ENCODE measurements around the gene IGFBP5. TPM values are rescaled to one million over a fixed set of nuclear protein-coding genes. Genes with fewer than 3 reads are reported as not detected.

Gene IGFBP5
- total and polyA plus RNA-seq, 2 of the 8 experiments (the other 6 are each of a cell fraction or from before 2014, with no cell fraction given) = 2.2 to 2.5 TPM

DNA sequence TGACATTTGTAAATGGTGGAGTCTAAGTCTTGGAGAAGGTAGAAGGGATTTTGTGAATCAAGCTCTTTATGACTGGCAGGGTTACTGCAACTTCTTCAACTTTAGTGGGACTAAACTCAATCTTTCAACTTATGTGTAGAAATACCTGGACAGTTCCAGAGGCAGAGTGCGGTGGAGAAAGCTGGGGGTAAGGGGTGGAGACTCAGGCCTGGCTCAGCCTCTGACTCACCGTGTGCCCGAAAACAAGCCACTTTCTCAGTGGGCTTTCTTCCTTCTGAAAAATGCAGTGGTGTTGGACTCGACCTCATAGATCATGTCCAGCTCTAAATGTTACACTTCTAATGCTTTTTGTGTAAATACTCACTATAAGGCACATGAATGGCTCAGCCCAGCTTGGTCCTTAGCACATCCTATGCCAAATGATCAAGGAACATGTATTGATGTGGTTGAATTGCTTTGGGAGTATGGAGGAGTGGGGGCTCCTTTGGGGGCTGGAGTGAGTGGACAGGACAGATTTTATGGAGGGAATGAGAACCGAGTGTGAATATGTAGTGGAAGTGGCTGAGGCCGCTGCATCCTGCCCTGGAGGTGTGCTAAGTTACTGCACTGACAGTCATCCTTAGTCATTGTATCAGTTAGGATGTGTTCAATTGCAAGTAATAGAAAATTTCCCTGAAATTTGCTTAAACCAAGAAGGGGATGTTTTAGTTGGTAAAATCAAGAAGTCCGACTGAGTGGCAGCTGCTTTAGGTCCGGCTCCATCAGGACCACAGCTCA, 32.2 kb upstream of the IGFBP5 start:
- Histone ChIP-seq H3K23ac (ENCODE audit: insufficient read length) (no peak overlapping the region), H2BK15ac (ENCODE audit: low read length) (no peak overlapping the region), H2BK12ac (ENCODE audit: low read depth, low read length) (no peak overlapping the region), H3K27me3 (replicated peaks in 1 of 4; ENCODE audit: control insufficient read depth in 3 of 4, extremely low read depth in 1 of 4, insufficient read depth in 3 of 4, low read length in 3 of 4) (no peaks in the 10 kb centered on the region), H3K27ac (ENCODE audit: low read depth, low read length) (no peak overlapping the region), H3K4ac (replicated peaks; ENCODE audit: insufficient read length, low read depth, low read length) (no peak overlapping the region), H4K91ac (replicated peaks; ENCODE audit: insufficient read length, low read length) (no peak overlapping the region), H3K79me1 (ENCODE audit: low read depth, low read length) (no peaks in the 10 kb centered on the region), H3K79me2 (ENCODE audit: control insufficient read depth in 1 of 2, insufficient read depth in 2 of 2, low read length in 2 of 2) (no peaks in the 10 kb centered on the region), H3K36me3 (ENCODE audit: control insufficient read depth in 2 of 4, insufficient read depth in 4 of 4, low read length in 3 of 4) (no peaks in the 10 kb centered on the region), H4K5ac (ENCODE audit: insufficient read length, low read depth, low read length) (no peak overlapping the region), H2BK5ac (ENCODE audit: low read depth, low read length) (no peak overlapping the region), H4K20me1 (replicated peaks in 1 of 2; ENCODE audit: control insufficient read depth in 1 of 2, insufficient read depth in 2 of 2, low read length in 2 of 2) (no peaks in the 10 kb centered on the region), H3K4me3 (ENCODE audit: extremely low read depth in 1 of 4, insufficient read depth in 2 of 4, low read depth in 3 of 4, low read length in 4 of 4) (no peak overlapping the region), H3K14ac (ENCODE audit: insufficient read length) (no peak overlapping the region), H2BK120ac (replicated peaks; ENCODE audit: low read depth, low read length) (no peak overlapping the region), H3K4me2 (ENCODE audit: insufficient read depth in 1 of 2, low read depth in 2 of 2, low read length in 2 of 2) (no peak overlapping the region), H2AFZ (ENCODE audit: low read length) (no peak overlapping the region), H3K56ac (replicated peaks; ENCODE audit: insufficient read length, low read depth, low read length) (no peak overlapping the region), H2BK20ac (ENCODE audit: low read length) (no peak overlapping the region), H3K9me3 (ENCODE audit: insufficient read depth in 2 of 2, low read depth in 1 of 2, low read length in 1 of 2) (no peaks in the 10 kb centered on the region), H3K23me2 (ENCODE audit: low read depth, low read length) (no peaks in the 10 kb centered on the region), H3K18ac (ENCODE audit: extremely low read depth, low read length) (no peak overlapping the region), H3K9ac (replicated peaks in 1 of 4; ENCODE audit: extremely low read depth in 1 of 4, low read depth in 3 of 4, low read length in 3 of 4) (no peak overlapping the region), H4K8ac (ENCODE audit: extremely low read depth, insufficient read depth, low read length) (no peak overlapping the region), H3K4me1 (replicated peaks in 1 of 4; ENCODE audit: control insufficient read depth in 3 of 4, insufficient read depth in 4 of 4, low read length in 3 of 4) (no peaks in the 10 kb centered on the region), H2AK5ac (ENCODE audit: low read depth, low read length) (no peak overlapping the region)
- TF ChIP-seq HDAC6 (IDR thresholded peaks at IDR 0.05; ENCODE audit: low read depth, low read length) (no peak), ASH2L (IDR thresholded peaks at IDR 0.05; ENCODE audit: low read length) (no peak), KDM4A (IDR thresholded peaks at IDR 0.05; ENCODE audit: low read depth, low read length, severe bottlenecking) (no peak)
- TF ChIP-seq, protein P1, sequence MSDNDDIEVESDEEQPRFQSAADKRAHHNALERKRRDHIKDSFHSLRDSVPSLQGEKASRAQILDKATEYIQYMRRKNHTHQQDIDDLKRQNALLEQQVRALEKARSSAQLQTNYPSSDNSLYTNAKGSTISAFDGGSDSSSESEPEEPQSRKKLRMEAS (IDR thresholded peaks at IDR 0.05) = no peak
- FAIRE-seq (no peak), DNase-seq (ENCODE audit: low read depth in 1 of 2, low spot score in 2 of 2) (no peak)
- ChIA-PET POLR2A (ENCODE audit: partially characterized antibody) (no interaction called here), CTCF (ENCODE audit: partially characterized antibody) (interaction anchor here (0.8 to 3.3 kb wide), 10 partner anchors 9 to 392 kb away, joined by 3 to 9 read pairs (median 4); no protein-coding TSS in a partner anchor)
- WGBS, 2 experiments (ENCODE audit: extremely low coverage in 1 of 2, insufficient coverage in 1 of 2, insufficient read length in 1 of 2, insufficient replicate concordance in 2 of 2, low coverage in 1 of 2, low lambda C conversion rate in 2 of 2, missing lambda C conversion rate in 1 of 2) = 84% methylated on average over 8 of the region's 8 CpGs; no CpG with 5 or more reads in 1 of the 2 experiments

Measured in H1 (cell line).